OCI-LY1 (cell line): ENCODE results near the gene CDC42BPB.

Source experiments
- H2AFZ ChIP-seq: fragments of 200-600 bp; sonication (generic), shearing (Covaris generic); 2 replicates; pipeline ENCODE4 v1.6.0; 2014; ENCODE audit warnings: antibody characterized with exemption, mild to moderate bottlenecking, low read length
- H3F3A ChIP-seq: fragments of 200-600 bp; sonication (generic), shearing (Covaris generic); 2 replicates; pipeline ENCODE4 v1.6.0; 2014; ENCODE audit warnings: mild to moderate bottlenecking, antibody characterized with exemption, low read length, moderate library complexity; ENCODE audit not compliant: insufficient read depth
- H3K27ac ChIP-seq: fragments of 200-600 bp; sonication (generic); 2 replicates; pipeline ENCODE4 v1.5.1; 2014; ENCODE audit warnings: low read length, mixed run types, mild to moderate bottlenecking, low read depth; ENCODE audit not compliant: poor library complexity, severe bottlenecking
- H3K27me3 ChIP-seq: fragments of 200-600 bp; sonication (generic); 2 replicates; pipeline ENCODE4 v1.6.0; 2014; ENCODE audit warnings: antibody characterized with exemption, mild to moderate bottlenecking, low read length, moderate library complexity; ENCODE audit not compliant: insufficient read depth
- H3K36me3 ChIP-seq: fragments of 200-600 bp; sonication (generic); 2 replicates; pipeline ENCODE4 v1.6.1; 2014; ENCODE audit warnings: mild to moderate bottlenecking, antibody characterized with exemption, low read length, moderate library complexity, mixed read lengths; ENCODE audit not compliant: insufficient read depth
- H3K4me1 ChIP-seq: fragments of 200-600 bp; sonication (generic); 2 replicates; pipeline ENCODE4 v1.5.1; 2014; ENCODE audit warnings: mild to moderate bottlenecking, low read length, moderate library complexity; ENCODE audit not compliant: insufficient read depth, severe bottlenecking
- H3K4me2 ChIP-seq: fragments of 200-600 bp; sonication (generic), shearing (Covaris generic); 2 replicates; pipeline ENCODE4 v1.6.1; 2014; ENCODE audit warnings: low read length
- H3K4me3 ChIP-seq: fragments of 200-600 bp; sonication (generic); 2 replicates; pipeline ENCODE4 v1.5.1; 2014; ENCODE audit warnings: low read length, low read depth, mild to moderate bottlenecking, mixed read lengths; ENCODE audit not compliant: poor library complexity, severe bottlenecking
- H3K79me2 ChIP-seq: fragments of 200-600 bp; shearing (Covaris generic); 2 replicates; pipeline ENCODE4 v1.6.1; 2016; ENCODE audit warnings: mixed run types, low read length, mixed read lengths; ENCODE audit not compliant: insufficient read depth
- H3K9ac ChIP-seq: fragments of 200-600 bp; sonication (generic), shearing (Covaris generic); 2 replicates; pipeline ENCODE4 v1.6.1; 2014; ENCODE audit warnings: mild to moderate bottlenecking, low read length, mixed read lengths
- H3K9me2 ChIP-seq: fragments of 200-600 bp; sonication (generic), shearing (Covaris generic); 2 replicates; pipeline ENCODE4 v1.6.1; 2014; ENCODE audit warnings: low read depth, mild to moderate bottlenecking, low read length, mixed read lengths
- H3K9me3 ChIP-seq: fragments of 200-600 bp; shearing (Covaris generic); 2 replicates; pipeline ENCODE4 v1.6.1; 2014; ENCODE audit warnings: low read length, mixed read lengths
- H4K20me1 ChIP-seq: fragments of 200-600 bp; sonication (generic), shearing (Covaris generic); 2 replicates; pipeline ENCODE4 v1.6.0; 2016; ENCODE audit warnings: mild to moderate bottlenecking, low read length; ENCODE audit not compliant: insufficient read depth
- EZH2 ChIP-seq: fragments of 200-600 bp; sonication (generic), shearing (Covaris generic); IDR thresholded peaks from 2 replicates; pipeline ENCODE4 v1.8.0; 2017; ENCODE audit warnings: borderline replicate concordance, mixed run types, mild to moderate bottlenecking, antibody characterized with exemption, low read length, moderate library complexity, mixed read lengths
- TF ChIP-seq, protein P1 (sequence below): fragments of 200-600 bp; sonication (generic), shearing (Covaris generic); IDR thresholded peaks from 2 replicates; pipeline ENCODE4 v1.5.1; 2017; ENCODE audit warnings: mild to moderate bottlenecking, antibody characterized with exemption, low read length, moderate library complexity, mixed read lengths

The CDC42BPB gene

DNA sequence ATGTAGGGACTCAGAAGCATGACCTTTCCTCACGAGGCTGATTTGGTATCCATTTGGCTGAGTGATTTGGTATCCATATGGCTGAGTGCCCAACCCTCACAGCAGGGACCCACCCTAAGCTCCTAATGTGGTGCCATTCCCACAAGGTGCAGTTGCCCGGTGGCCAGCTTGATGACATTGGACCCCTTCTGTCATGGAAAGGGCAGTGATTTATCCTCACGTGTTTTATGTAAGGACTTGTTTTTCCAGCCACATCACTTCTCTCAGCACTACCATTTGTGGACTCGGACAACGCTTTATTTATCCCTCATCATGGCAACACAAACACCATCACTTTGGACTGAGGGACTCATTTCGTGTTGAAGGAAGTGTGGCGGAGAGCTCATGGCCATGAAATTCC, 8.5 kb upstream of the CDC42BPB start:
- H3K27me3 ChIP-seq, result no peaks in the 10 kb centered on the region; the same call in 1 of the 2 replicates
- no peaks in the 10 kb centered on the region for H3K4me1 ChIP-seq
- H2AFZ ChIP-seq, result no peak overlapping the region
- no peak for TF ChIP-seq EZH2
- TF ChIP-seq, protein P1, sequence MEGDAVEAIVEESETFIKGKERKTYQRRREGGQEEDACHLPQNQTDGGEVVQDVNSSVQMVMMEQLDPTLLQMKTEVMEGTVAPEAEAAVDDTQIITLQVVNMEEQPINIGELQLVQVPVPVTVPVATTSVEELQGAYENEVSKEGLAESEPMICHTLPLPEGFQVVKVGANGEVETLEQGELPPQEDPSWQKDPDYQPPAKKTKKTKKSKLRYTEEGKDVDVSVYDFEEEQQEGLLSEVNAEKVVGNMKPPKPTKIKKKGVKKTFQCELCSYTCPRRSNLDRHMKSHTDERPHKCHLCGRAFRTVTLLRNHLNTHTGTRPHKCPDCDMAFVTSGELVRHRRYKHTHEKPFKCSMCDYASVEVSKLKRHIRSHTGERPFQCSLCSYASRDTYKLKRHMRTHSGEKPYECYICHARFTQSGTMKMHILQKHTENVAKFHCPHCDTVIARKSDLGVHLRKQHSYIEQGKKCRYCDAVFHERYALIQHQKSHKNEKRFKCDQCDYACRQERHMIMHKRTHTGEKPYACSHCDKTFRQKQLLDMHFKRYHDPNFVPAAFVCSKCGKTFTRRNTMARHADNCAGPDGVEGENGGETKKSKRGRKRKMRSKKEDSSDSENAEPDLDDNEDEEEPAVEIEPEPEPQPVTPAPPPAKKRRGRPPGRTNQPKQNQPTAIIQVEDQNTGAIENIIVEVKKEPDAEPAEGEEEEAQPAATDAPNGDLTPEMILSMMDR, result no peak
- H3F3A ChIP-seq, result no peaks in the 10 kb centered on the region
- H3K9me2 ChIP-seq, result no peaks in the 10 kb centered on the region
- H3K36me3 ChIP-seq, result no peaks in the 10 kb centered on the region
- no peaks in the 10 kb centered on the region for H4K20me1 ChIP-seq
- H3K27ac ChIP-seq, result no peak overlapping the region
- H3K9ac ChIP-seq, result no peak overlapping the region
- no peaks in the 10 kb centered on the region for H3K9me3 ChIP-seq
- H3K79me2 ChIP-seq, result no peaks in the 10 kb centered on the region
- no peak overlapping the region for H3K4me2 ChIP-seq
- no peak overlapping the region for H3K4me3 ChIP-seq

DNA sequence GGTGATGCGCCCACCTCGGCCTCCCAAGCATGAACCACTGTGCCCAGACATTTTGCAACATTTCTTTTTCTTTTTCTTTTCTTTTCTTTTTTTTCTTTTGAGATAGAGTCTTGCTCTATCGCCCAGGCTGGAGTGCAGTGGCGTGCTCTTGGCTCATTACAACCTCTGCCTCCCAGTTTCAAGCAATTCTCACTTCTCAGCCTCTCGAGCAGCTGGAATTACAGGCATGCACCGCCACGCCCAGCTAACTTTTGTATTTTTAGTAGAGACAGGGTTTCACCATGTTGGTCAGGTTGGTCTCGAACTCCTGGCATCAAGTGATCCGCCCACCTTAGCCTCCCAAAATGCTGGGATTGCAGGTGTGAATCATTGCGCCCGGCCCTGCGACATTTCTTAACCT, 7.6 kb upstream of the CDC42BPB start:
- Histone ChIP-seq H2AFZ (no peak overlapping the region), H3K4me2 (no peak overlapping the region), H3K79me2 (no peaks in the 10 kb centered on the region), H4K20me1 (no peaks in the 10 kb centered on the region), H3K9me3 (no peaks in the 10 kb centered on the region), H3K4me1 (no peaks in the 10 kb centered on the region), H3K4me3 (no peak overlapping the region), H3K36me3 (no peaks in the 10 kb centered on the region), H3K27ac (no peak overlapping the region), H3K9me2 (no peaks in the 10 kb centered on the region), H3K9ac (no peak overlapping the region), H3F3A (no peaks in the 10 kb centered on the region), H3K27me3 (no peaks in the 10 kb centered on the region; the same call in 1 of the 2 replicates)
- no peak for TF ChIP-seq EZH2
- TF ChIP-seq, protein P1, result no peak

DNA sequence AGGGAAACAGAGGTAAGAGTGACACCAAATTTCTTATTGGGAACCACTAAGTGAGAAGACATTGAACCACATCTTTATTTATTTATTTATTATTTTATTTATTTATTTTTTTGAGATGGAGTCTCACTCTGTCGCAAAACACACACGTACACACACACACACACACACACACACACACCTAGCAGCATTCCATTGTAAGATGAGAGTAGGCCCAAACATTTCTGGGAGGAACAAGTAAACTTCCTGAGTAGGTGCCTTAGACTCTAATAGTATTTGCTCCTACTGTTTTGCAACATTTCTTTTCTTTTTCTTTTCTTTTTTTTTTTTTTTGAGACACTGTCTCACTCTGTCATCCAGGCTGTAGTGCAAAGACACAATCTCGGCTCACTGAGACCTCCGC, 7.1 kb upstream of the CDC42BPB start:
- no peaks in the 10 kb centered on the region for H4K20me1 ChIP-seq
- H3K79me2 ChIP-seq, result no peaks in the 10 kb centered on the region
- no peak overlapping the region for H3K9ac ChIP-seq
- H3K36me3 ChIP-seq, result no peaks in the 10 kb centered on the region
- no peak overlapping the region for H3K4me3 ChIP-seq
- H3K9me2 ChIP-seq, result no peaks in the 10 kb centered on the region
- H2AFZ ChIP-seq, result no peak overlapping the region
- H3K4me1 ChIP-seq, result no peaks in the 10 kb centered on the region
- H3K27me3 ChIP-seq, result no peaks in the 10 kb centered on the region; the same call in 1 of the 2 replicates
- TF ChIP-seq, protein P1, result no peak
- no peak for TF ChIP-seq EZH2
- no peaks in the 10 kb centered on the region for H3F3A ChIP-seq
- no peaks in the 10 kb centered on the region for H3K9me3 ChIP-seq
- H3K27ac ChIP-seq, result no peak overlapping the region
- no peak overlapping the region for H3K4me2 ChIP-seq
